WTC11 (cell line): Measurements from ENCODE around the gene LPP. TPM values are rescaled to one million over a fixed set of nuclear protein-coding genes. Genes with fewer than 3 reads are reported as not detected.

Experiments used
- ATAC-seq: fragments of 200-7000 bp; cut with Tn5 transposase; 2 replicates; pipeline ENCODE4 v1.10.0; 2021; ENCODE audit warnings: mild to moderate bottlenecking, moderate library complexity
- CTCF ChIA-PET: fragments of 300-600 bp; sonication (Branson Sonifier 250); formaldehyde crosslinking; loops from one replicate; lab custom pipeline; 2021; ENCODE audit warnings: antibody characterized with exemption; lab: Charles Lee
- POLR2A ChIA-PET: fragments of 350-600 bp; sonication (Branson Sonifier 250); formaldehyde crosslinking; loops from one replicate; lab custom pipeline; 2021; ENCODE audit warnings: antibody characterized with exemption; lab: Charles Lee
- DNase-seq: peaks from one replicate; pipeline ENCODE4 v3.0.0; 2021; ENCODE audit warnings: low spot score
- H3K27ac Mint-ChIP-seq: 2 replicates; pipeline ENCODE4 v1.8.0; 2021; ENCODE audit warnings: mixed read lengths
- H3K27me3 Mint-ChIP-seq: 2 replicates; pipeline ENCODE4 v1.8.0; 2021; ENCODE audit warnings: low read depth, mild to moderate bottlenecking, moderate library complexity, mixed read lengths
- H3K36me3 Mint-ChIP-seq: 2 replicates; pipeline ENCODE4 v1.8.0; 2021; ENCODE audit warnings: mixed read lengths
- H3K4me1 Mint-ChIP-seq: 2 replicates; pipeline ENCODE4 v1.8.0; 2022; ENCODE audit warnings: mixed read lengths
- H3K4me3 Mint-ChIP-seq: 2 replicates; pipeline ENCODE4 v1.8.0; 2021; ENCODE audit warnings: mild to moderate bottlenecking, moderate library complexity, mixed read lengths
- H3K9me3 Mint-ChIP-seq: 2 replicates; pipeline ENCODE4 v1.8.0; 2021; ENCODE audit warnings: mixed read lengths
- CREM ChIP-seq: sonication (generic); formaldehyde crosslinking; IDR thresholded peaks from 2 replicates; pipeline ENCODE4 v1.8.1; 2022; ENCODE audit warnings: mild to moderate bottlenecking, missing genetic modification reagents, moderate library complexity
- E2F4 ChIP-seq: sonication (generic); formaldehyde crosslinking; IDR thresholded peaks from 2 replicates; pipeline ENCODE4 v1.8.1; 2022; ENCODE audit warnings: low read depth, mild to moderate bottlenecking, moderate library complexity, missing genetic modification reagents, borderline replicate concordance
- EMX1 ChIP-seq: fragments of 250-450 bp; sonication (Bioruptor Pico); IDR thresholded peaks from 2 replicates; pipeline ENCODE4 v1.8.0; 2021; ENCODE audit warnings: mild to moderate bottlenecking
- FOXJ3 ChIP-seq: sonication (generic); formaldehyde crosslinking; IDR thresholded peaks from 2 replicates; pipeline ENCODE4 v1.9.0; 2021; ENCODE audit warnings: missing genetic modification reagents, mild to moderate bottlenecking, borderline replicate concordance
- GABPB1 ChIP-seq: sonication (generic); formaldehyde crosslinking; IDR thresholded peaks from 2 replicates; pipeline ENCODE4 v1.8.1; 2023; ENCODE audit warnings: mild to moderate bottlenecking, missing genetic modification reagents
- NFATC4 ChIP-seq: fragments of 250-450 bp; sonication (Bioruptor Pico); IDR thresholded peaks from 2 replicates; pipeline ENCODE4 v1.9.0; 2021; ENCODE audit warnings: mild to moderate bottlenecking
- NFYB ChIP-seq: sonication (generic); formaldehyde crosslinking; conservative IDR thresholded peaks from 2 replicates; pipeline ENCODE4 v1.8.0; 2022; ENCODE audit warnings: low read depth, missing genetic modification reagents
- NR2C2 ChIP-seq: sonication (generic); formaldehyde crosslinking; IDR thresholded peaks from 2 replicates; pipeline ENCODE4 v1.8.0; 2022; ENCODE audit warnings: mild to moderate bottlenecking, missing genetic modification reagents
- OVOL2 ChIP-seq: fragments of 250-450 bp; sonication (Bioruptor Pico); IDR thresholded peaks from 2 replicates; pipeline ENCODE4 v1.9.0; 2021; ENCODE audit warnings: mild to moderate bottlenecking, borderline replicate concordance
- ZBTB21 ChIP-seq: sonication (generic); formaldehyde crosslinking; IDR thresholded peaks from 2 replicates; pipeline ENCODE4 v1.8.1; 2023; ENCODE audit warnings: mild to moderate bottlenecking, missing genetic modification reagents, borderline replicate concordance
- ZNF232 ChIP-seq: sonication (generic); formaldehyde crosslinking; IDR thresholded peaks from 2 replicates; pipeline ENCODE4 v1.8.0; 2022; ENCODE audit warnings: mild to moderate bottlenecking, missing genetic modification reagents
- ZNF423 ChIP-seq: fragments of 250-450 bp; sonication (Bioruptor Pico); IDR thresholded peaks from 2 replicates; pipeline ENCODE4 v2.1.2; 2022; ENCODE audit warnings: mild to moderate bottlenecking, moderate library complexity
- total RNA-seq: library from RNA; stranded (reverse); gene quantifications from 3 replicates; pipeline ENCODE4 v1.2.3, GENCODE V29; 2021
- TF ChIP-seq, protein P1 (sequence below): sonication (generic); formaldehyde crosslinking; IDR thresholded peaks from 2 replicates; pipeline ENCODE4 v1.8.0; 2023; ENCODE audit warnings: missing genetic modification reagents
- TF ChIP-seq, protein P2 (sequence below): sonication (generic); formaldehyde crosslinking; IDR thresholded peaks from 2 replicates; pipeline ENCODE4 v1.8.1; 2023; ENCODE audit warnings: mild to moderate bottlenecking, missing genetic modification reagents, borderline replicate concordance
- TF ChIP-seq, protein P3 (sequence below): fragments of 250-450 bp; sonication (Bioruptor Pico); IDR thresholded peaks from 2 replicates; pipeline ENCODE4 v1.9.0; 2021; ENCODE audit warnings: mild to moderate bottlenecking
- TF ChIP-seq, protein P4 (sequence below): sonication (generic); formaldehyde crosslinking; IDR thresholded peaks from 2 replicates; pipeline ENCODE4 v1.8.1; 2023; ENCODE audit warnings: mild to moderate bottlenecking, missing genetic modification reagents
- TF ChIP-seq, protein P5 (sequence below): sonication (generic); formaldehyde crosslinking; IDR thresholded peaks from 2 replicates; pipeline ENCODE4 v1.8.0; 2022; ENCODE audit warnings: mild to moderate bottlenecking, missing genetic modification reagents

The LPP gene
- total RNA-seq, 1 experiment from 2014 or later: 49.6 TPM

GRCh38 chr3:188937389-188937788 is 783.4 kb downstream of the LPP start:
- POLR2A ChIA-PET: interaction anchor here (1.1 kb wide), 1 partner anchor 10 kb away, joined by 3 read pairs; no protein-coding TSS in a partner anchor
- ATAC-seq: peak; percentile 78
- no peak for DNase-seq
- Mint-ChIP-seq H3K4me3 (no peak overlapping the region), H3K9me3 (peaks cover 14% of the 10 kb centered on the region), H3K27me3 (no peaks in the 10 kb centered on the region; the same call in 1 of the 2 replicates), H3K27ac (peak overlapping the region; percentile 43), H3K36me3 (peaks cover 3% of the 10 kb centered on the region; the same call in 1 of the 2 replicates), H3K4me1 (peaks cover 25% of the 10 kb centered on the region)
- CTCF ChIA-PET: interaction anchor here (0.8 to 1.4 kb wide), 3 partner anchors 8 to 17 kb away, joined by 3 read pairs; no protein-coding TSS in a partner anchor
- TF ChIP-seq EMX1 (CRISPR knock-in tag): no peak
- no peak for TF ChIP-seq E2F4

- TF ChIP-seq ZNF232 (CRISPR knock-in tag): no peak
- TF ChIP-seq CREM: no peak
- no peak for TF ChIP-seq NFYB (CRISPR knock-in tag)
- no peak for TF ChIP-seq FOXJ3 (CRISPR knock-in tag)
- TF ChIP-seq, protein P1, sequence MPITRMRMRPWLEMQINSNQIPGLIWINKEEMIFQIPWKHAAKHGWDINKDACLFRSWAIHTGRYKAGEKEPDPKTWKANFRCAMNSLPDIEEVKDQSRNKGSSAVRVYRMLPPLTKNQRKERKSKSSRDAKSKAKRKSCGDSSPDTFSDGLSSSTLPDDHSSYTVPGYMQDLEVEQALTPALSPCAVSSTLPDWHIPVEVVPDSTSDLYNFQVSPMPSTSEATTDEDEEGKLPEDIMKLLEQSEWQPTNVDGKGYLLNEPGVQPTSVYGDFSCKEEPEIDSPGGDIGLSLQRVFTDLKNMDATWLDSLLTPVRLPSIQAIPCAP: no peak
- TF ChIP-seq, protein P2, sequence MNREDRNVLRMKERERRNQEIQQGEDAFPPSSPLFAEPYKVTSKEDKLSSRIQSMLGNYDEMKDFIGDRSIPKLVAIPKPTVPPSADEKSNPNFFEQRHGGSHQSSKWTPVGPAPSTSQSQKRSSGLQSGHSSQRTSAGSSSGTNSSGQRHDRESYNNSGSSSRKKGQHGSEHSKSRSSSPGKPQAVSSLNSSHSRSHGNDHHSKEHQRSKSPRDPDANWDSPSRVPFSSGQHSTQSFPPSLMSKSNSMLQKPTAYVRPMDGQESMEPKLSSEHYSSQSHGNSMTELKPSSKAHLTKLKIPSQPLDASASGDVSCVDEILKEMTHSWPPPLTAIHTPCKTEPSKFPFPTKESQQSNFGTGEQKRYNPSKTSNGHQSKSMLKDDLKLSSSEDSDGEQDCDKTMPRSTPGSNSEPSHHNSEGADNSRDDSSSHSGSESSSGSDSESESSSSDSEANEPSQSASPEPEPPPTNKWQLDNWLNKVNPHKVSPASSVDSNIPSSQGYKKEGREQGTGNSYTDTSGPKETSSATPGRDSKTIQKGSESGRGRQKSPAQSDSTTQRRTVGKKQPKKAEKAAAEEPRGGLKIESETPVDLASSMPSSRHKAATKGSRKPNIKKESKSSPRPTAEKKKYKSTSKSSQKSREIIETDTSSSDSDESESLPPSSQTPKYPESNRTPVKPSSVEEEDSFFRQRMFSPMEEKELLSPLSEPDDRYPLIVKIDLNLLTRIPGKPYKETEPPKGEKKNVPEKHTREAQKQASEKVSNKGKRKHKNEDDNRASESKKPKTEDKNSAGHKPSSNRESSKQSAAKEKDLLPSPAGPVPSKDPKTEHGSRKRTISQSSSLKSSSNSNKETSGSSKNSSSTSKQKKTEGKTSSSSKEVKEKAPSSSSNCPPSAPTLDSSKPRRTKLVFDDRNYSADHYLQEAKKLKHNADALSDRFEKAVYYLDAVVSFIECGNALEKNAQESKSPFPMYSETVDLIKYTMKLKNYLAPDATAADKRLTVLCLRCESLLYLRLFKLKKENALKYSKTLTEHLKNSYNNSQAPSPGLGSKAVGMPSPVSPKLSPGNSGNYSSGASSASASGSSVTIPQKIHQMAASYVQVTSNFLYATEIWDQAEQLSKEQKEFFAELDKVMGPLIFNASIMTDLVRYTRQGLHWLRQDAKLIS (CRISPR knock-in tag): no peak
- no peak for TF ChIP-seq ZBTB21
- TF ChIP-seq, protein P3, sequence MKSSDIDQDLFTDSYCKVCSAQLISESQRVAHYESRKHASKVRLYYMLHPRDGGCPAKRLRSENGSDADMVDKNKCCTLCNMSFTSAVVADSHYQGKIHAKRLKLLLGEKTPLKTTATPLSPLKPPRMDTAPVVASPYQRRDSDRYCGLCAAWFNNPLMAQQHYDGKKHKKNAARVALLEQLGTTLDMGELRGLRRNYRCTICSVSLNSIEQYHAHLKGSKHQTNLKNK (CRISPR knock-in tag): no peak
- TF ChIP-seq ZNF423: no peak
- TF ChIP-seq, protein P4, sequence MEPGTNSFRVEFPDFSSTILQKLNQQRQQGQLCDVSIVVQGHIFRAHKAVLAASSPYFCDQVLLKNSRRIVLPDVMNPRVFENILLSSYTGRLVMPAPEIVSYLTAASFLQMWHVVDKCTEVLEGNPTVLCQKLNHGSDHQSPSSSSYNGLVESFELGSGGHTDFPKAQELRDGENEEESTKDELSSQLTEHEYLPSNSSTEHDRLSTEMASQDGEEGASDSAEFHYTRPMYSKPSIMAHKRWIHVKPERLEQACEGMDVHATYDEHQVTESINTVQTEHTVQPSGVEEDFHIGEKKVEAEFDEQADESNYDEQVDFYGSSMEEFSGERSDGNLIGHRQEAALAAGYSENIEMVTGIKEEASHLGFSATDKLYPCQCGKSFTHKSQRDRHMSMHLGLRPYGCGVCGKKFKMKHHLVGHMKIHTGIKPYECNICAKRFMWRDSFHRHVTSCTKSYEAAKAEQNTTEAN (CRISPR knock-in tag): no peak
- TF ChIP-seq, protein P5, sequence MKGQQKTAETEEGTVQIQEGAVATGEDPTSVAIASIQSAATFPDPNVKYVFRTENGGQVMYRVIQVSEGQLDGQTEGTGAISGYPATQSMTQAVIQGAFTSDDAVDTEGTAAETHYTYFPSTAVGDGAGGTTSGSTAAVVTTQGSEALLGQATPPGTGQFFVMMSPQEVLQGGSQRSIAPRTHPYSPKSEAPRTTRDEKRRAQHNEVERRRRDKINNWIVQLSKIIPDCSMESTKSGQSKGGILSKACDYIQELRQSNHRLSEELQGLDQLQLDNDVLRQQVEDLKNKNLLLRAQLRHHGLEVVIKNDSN: no peak
- TF ChIP-seq NR2C2 (CRISPR knock-in tag): no peak
- TF ChIP-seq OVOL2 (CRISPR knock-in tag): no peak
- TF ChIP-seq GABPB1 (CRISPR knock-in tag): no peak
- TF ChIP-seq NFATC4 (CRISPR knock-in tag): no peak
- TF ChIP-seq, all 79 proteins: peak for 0
- no peak overlapping the region for H3K27ac Mint-ChIP-seq
- peaks cover 14% of the 10 kb centered on the region for H3K9me3 Mint-ChIP-seq
- ChIA-PET POLR2A (interaction anchor here (1.5 to 1.8 kb wide), 2 partner anchors 9 to 1193 kb away, joined by 4 to 6 read pairs; partner anchors contain the start of gene BCL6), CTCF (interaction anchor here (0.6 to 1.6 kb wide), 3 partner anchors 15 to 1774 kb away, joined by 3 to 8 read pairs (median 4); no protein-coding TSS in a partner anchor)
- H3K27me3 Mint-ChIP-seq: no peaks in the 10 kb centered on the region; the same call in 1 of the 2 replicates
- H3K36me3 Mint-ChIP-seq: peaks cover 3% of the 10 kb centered on the region; the same call in 1 of the 2 replicates
- H3K4me3 Mint-ChIP-seq: no peak overlapping the region
- DNase-seq (no peak), ATAC-seq (no peak)
- peaks cover 25% of the 10 kb centered on the region for H3K4me1 Mint-ChIP-seq
These were observed 785.0 kb downstream of the LPP start for GRCh38 chr3:188938999-188939398.
